NCI-H1436 (cell line): ENCODE data around the gene PARP11.

Source experiments
- DNase-seq: peaks from one replicate; lab custom pipeline; 2025; lab: John Stamatoyannopoulos, UW

The PARP11 gene

GRCh38 chr12:3770891-3771290 is 102.3 kb downstream of the PARP11 start:
- no peak for DNase-seq

GRCh38 chr12:3768911-3769447 is 104.2 kb downstream of the PARP11 start:
- no peak for DNase-seq

GRCh38 chr12:3761116-3761735 is 112.0 kb downstream of the PARP11 start:
- DNase-seq, result no peak

GRCh38 chr12:3759878-3760277 is 113.3 kb downstream of the PARP11 start:
- DNase-seq, result no peak
